HepG2 (cell line): ENCODE measurements around the gene RIPK3. TPM values are rescaled to one million over a fixed set of nuclear protein-coding genes. Genes with fewer than 3 reads are reported as not detected.
A peak's percentile ranks its signal among the peaks of the same experiment; 100 is the strongest.

Experiments
- BRCA1 ChIP-seq: sonication (generic); formaldehyde crosslinking; IDR thresholded peaks from 2 replicates; pipeline ENCODE4 v1.4.0; 2020; ENCODE audit warnings: missing genetic modification reagents
- FOSL2 ChIP-seq: sonication (generic); formaldehyde crosslinking; IDR thresholded peaks from 2 replicates; pipeline ENCODE4 v1.4.0; 2020; ENCODE audit warnings: missing genetic modification reagents
- GTF2F1 ChIP-seq: fragments of 150-350 bp; IDR thresholded peaks from 2 replicates; pipeline ENCODE4 v1.6.1; 2014; ENCODE audit warnings: low read length
- HMG20A ChIP-seq: IDR thresholded peaks from 2 replicates; pipeline ENCODE4 v1.6.1; 2016; ENCODE audit warnings: borderline replicate concordance
- KDM5B ChIP-seq: sonication (generic); formaldehyde crosslinking; IDR thresholded peaks from 2 replicates; pipeline ENCODE4 v1.4.0; 2020; ENCODE audit warnings: missing genetic modification reagents, mild to moderate bottlenecking, borderline replicate concordance
- MAFK ChIP-seq, 2 experiments: IDR thresholded peaks in 1 of 2; conservative IDR thresholded peaks in 1 of 2; 2 replicates each; pipeline ENCODE4 v1.6.1; 2011; ENCODE audit warnings: improper control_type of control experiment in 2 of 2, low read length in 2 of 2
- RFX1 ChIP-seq: fragments of 450-650 bp; IDR thresholded peaks from 2 replicates; pipeline ENCODE4 v1.6.1; 2017
- SALL1 ChIP-seq: sonication (generic); formaldehyde crosslinking; IDR thresholded peaks from 2 replicates; pipeline ENCODE4 v1.8.0; 2022; ENCODE audit warnings: mild to moderate bottlenecking, missing genetic modification reagents
- SMYD3 ChIP-seq: sonication (generic); formaldehyde crosslinking; IDR thresholded peaks from 2 replicates; pipeline ENCODE4 v1.8.1; 2023; ENCODE audit warnings: mild to moderate bottlenecking, missing genetic modification reagents
- TAF1 ChIP-seq: sonication (generic); formaldehyde crosslinking; IDR thresholded peaks from 2 replicates; pipeline ENCODE4 v1.4.0; 2020; ENCODE audit warnings: missing genetic modification reagents
- ZNF251 ChIP-seq: sonication (generic); formaldehyde crosslinking; IDR thresholded peaks from 2 replicates; pipeline ENCODE4 v1.9.0; 2021; ENCODE audit warnings: mild to moderate bottlenecking, missing genetic modification reagents
- ZNF496 ChIP-seq: sonication (generic); formaldehyde crosslinking; IDR thresholded peaks from 2 replicates; pipeline ENCODE4 v1.8.1; 2023; ENCODE audit warnings: mild to moderate bottlenecking, moderate library complexity, missing genetic modification reagents; ENCODE audit not compliant: insufficient replicate concordance
- ZNF546 ChIP-seq: sonication (generic); formaldehyde crosslinking; conservative IDR thresholded peaks from 2 replicates; pipeline ENCODE4 v1.8.1; 2023; ENCODE audit warnings: mild to moderate bottlenecking, missing genetic modification reagents
- ZNF569 ChIP-seq: sonication (generic); formaldehyde crosslinking; IDR thresholded peaks from 2 replicates; pipeline ENCODE4 v1.5.0; 2020; ENCODE audit warnings: mild to moderate bottlenecking, missing genetic modification reagents, moderate library complexity, borderline replicate concordance
- ZNF639 ChIP-seq: conservative IDR thresholded peaks from 2 replicates; pipeline ENCODE4 v1.6.1; 2018; ENCODE audit warnings: missing genetic modification reagents
- ZNF75D ChIP-seq: sonication (generic); formaldehyde crosslinking; IDR thresholded peaks from 2 replicates; pipeline ENCODE4 v1.8.1; 2023; ENCODE audit warnings: missing genetic modification reagents, mild to moderate bottlenecking, borderline replicate concordance
- ZSCAN9 ChIP-seq: IDR thresholded peaks from 2 replicates; pipeline ENCODE4 v1.6.1; 2016; ENCODE audit warnings: borderline replicate concordance
- polyA plus RNA-seq, 8 experiments: library from polyadenylated mRNA; depleted of rRNA in 3 of 8; stranded (reverse) in 7 of 8; unstranded in 1 of 8; fragments of >200 nt; fragmentation: Illumina TruSeq in 4 of 8; extraction: Trizol in 4 of 8; gene quantifications; 2 replicates each; pipeline versions ENCODE4 v1.2.1 to v1.2.3, GENCODE V29; 2011 to 2016; ENCODE audit warnings: low read depth in 4 of 8, missing spikeins in 1 of 8, mixed read lengths in 1 of 8; ENCODE audit not compliant: insufficient read depth in 1 of 8
- total RNA-seq, 5 experiments: library from RNA; depleted of rRNA; stranded (reverse); fragments of >200 nt; fragmentation: Illumina TruSeq; extraction: Trizol; gene quantifications; 2 replicates each; pipeline ENCODE4 v1.2.3, GENCODE V29; 2016; ENCODE audit warnings: low read depth in 1 of 5
- TF ChIP-seq, protein P1 (sequence below): sonication (generic); formaldehyde crosslinking; IDR thresholded peaks from 2 replicates; pipeline ENCODE4 v1.5.1; 2020; ENCODE audit warnings: mild to moderate bottlenecking, missing genetic modification reagents, moderate library complexity
- TF ChIP-seq, protein P2 (sequence below): IDR thresholded peaks from 2 replicates; pipeline ENCODE4 v1.6.1; 2016
- TF ChIP-seq, protein P3 (sequence below): sonication (generic); formaldehyde crosslinking; IDR thresholded peaks from 2 replicates; pipeline ENCODE4 v1.5.0; 2020; ENCODE audit warnings: mild to moderate bottlenecking, missing genetic modification reagents

Gene RIPK3
- total and polyA plus RNA-seq, 2 of the 13 experiments (the other 11 are each of a cell fraction or from before 2014, with no cell fraction given): not detected

DNA sequence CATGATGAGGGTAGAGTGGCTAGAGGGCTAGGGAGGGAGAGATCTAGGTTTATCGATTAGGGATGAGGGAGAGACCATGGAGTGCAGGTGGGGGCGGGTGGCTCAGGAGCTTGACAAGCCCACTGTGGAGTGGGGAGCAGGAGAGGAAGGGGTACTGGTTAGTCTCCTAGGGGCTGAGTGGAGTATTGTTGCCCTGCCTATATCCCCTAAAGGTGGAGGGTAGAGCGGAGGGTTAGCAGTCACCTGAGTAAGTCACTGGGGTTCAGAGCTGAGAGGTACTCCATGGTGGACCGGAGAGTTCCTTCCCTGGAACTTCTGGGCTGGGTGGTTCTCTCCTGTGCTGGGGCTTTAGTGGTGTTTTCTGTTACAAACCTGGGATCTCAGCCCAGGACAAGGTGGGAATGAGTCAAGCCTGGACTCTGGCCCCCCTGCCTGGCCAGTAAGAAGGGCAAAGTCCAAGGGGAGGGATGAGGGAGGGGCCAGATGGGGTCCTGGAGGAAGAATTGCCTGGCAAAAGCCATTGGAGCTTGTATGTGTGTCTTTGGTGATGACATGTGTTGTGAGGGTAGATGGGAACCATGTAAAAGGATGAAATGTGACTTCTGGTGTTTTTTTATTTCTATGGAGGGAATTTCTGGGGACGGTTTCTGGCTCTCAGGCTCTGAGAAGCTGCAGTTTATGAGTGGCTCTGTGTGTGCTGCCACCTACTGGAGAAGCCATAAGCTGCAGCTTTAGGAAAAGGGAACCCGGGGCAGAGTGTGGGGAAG lies 32.0 kb downstream of the RIPK3 start, which contains the start of gene CIDEB (continued):
- TF ChIP-seq, protein P1, sequence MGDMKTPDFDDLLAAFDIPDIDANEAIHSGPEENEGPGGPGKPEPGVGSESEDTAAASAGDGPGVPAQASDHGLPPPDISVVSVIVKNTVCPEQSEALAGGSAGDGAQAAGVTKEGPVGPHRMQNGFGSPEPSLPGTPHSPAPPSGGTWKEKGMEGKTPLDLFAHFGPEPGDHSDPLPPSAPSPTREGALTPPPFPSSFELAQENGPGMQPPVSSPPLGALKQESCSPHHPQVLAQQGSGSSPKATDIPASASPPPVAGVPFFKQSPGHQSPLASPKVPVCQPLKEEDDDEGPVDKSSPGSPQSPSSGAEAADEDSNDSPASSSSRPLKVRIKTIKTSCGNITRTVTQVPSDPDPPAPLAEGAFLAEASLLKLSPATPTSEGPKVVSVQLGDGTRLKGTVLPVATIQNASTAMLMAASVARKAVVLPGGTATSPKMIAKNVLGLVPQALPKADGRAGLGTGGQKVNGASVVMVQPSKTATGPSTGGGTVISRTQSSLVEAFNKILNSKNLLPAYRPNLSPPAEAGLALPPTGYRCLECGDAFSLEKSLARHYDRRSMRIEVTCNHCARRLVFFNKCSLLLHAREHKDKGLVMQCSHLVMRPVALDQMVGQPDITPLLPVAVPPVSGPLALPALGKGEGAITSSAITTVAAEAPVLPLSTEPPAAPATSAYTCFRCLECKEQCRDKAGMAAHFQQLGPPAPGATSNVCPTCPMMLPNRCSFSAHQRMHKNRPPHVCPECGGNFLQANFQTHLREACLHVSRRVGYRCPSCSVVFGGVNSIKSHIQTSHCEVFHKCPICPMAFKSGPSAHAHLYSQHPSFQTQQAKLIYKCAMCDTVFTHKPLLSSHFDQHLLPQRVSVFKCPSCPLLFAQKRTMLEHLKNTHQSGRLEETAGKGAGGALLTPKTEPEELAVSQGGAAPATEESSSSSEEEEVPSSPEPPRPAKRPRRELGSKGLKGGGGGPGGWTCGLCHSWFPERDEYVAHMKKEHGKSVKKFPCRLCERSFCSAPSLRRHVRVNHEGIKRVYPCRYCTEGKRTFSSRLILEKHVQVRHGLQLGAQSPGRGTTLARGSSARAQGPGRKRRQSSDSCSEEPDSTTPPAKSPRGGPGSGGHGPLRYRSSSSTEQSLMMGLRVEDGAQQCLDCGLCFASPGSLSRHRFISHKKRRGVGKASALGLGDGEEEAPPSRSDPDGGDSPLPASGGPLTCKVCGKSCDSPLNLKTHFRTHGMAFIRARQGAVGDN (CRISPR knock-in tag): peak; percentile 75; the same call in 1 of the 2 replicates
- TF ChIP-seq ZSCAN9 (CRISPR knock-in tag) (peak; percentile 95), KDM5B (CRISPR knock-in tag) (peak; percentile 72), TAF1 (peak; percentile 82; the same call in 1 of the 2 replicates), ZNF75D (CRISPR knock-in tag) (no peak), ZNF546 (CRISPR knock-in tag) (peak; percentile 93), BRCA1 (CRISPR knock-in tag) (no peak), ZNF496 (no peak), RFX1 (no peak), SALL1 (peak; percentile 96), MAFK (conservative IDR thresholded peaks at IDR 0.05 in 1 of 2, IDR thresholded peaks at IDR 0.05 in 1 of 2; ENCODE audit: low read length in 2 of 2) (no peak), FOSL2 (peak; percentile 99), GTF2F1 (no peak), ZNF639 (peak; percentile 90; the same call in 1 of the 2 replicates), ZNF569 (peak; percentile 82; the same call in 1 of the 2 replicates), ZNF251 (CRISPR knock-in tag) (0 out of 2 replicates have a peak, but pooled peaks have one; percentile 89), SMYD3 (CRISPR knock-in tag) (peak; percentile 94), HMG20A (CRISPR knock-in tag) (peak; percentile 78; the same call in 1 of the 2 replicates)
- TF ChIP-seq, protein P2, sequence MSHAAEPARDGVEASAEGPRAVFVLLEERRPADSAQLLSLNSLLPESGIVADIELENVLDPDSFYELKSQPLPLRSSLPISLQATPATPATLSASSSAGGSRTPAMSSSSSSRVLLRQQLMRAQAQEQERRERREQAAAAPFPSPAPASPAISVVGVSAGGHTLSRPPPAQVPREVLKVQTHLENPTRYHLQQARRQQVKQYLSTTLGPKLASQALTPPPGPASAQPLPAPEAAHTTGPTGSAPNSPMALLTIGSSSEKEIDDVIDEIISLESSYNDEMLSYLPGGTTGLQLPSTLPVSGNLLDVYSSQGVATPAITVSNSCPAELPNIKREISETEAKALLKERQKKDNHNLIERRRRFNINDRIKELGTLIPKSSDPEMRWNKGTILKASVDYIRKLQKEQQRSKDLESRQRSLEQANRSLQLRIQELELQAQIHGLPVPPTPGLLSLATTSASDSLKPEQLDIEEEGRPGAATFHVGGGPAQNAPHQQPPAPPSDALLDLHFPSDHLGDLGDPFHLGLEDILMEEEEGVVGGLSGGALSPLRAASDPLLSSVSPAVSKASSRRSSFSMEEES (CRISPR knock-in tag): peak; percentile 82
- TF ChIP-seq, protein P3, sequence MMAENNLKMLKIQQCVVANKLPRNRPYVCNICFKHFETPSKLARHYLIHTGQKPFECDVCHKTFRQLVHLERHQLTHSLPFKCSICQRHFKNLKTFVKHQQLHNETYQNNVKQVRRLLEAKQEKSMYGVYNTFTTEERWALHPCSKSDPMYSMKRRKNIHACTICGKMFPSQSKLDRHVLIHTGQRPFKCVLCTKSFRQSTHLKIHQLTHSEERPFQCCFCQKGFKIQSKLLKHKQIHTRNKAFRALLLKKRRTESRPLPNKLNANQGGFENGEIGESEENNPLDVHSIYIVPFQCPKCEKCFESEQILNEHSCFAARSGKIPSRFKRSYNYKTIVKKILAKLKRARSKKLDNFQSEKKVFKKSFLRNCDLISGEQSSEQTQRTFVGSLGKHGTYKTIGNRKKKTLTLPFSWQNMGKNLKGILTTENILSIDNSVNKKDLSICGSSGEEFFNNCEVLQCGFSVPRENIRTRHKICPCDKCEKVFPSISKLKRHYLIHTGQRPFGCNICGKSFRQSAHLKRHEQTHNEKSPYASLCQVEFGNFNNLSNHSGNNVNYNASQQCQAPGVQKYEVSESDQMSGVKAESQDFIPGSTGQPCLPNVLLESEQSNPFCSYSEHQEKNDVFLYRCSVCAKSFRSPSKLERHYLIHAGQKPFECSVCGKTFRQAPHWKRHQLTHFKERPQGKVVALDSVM (CRISPR knock-in tag): no peak
